ENCODE measurements around the gene SHCBP1.

Gene SHCBP1

DNA sequence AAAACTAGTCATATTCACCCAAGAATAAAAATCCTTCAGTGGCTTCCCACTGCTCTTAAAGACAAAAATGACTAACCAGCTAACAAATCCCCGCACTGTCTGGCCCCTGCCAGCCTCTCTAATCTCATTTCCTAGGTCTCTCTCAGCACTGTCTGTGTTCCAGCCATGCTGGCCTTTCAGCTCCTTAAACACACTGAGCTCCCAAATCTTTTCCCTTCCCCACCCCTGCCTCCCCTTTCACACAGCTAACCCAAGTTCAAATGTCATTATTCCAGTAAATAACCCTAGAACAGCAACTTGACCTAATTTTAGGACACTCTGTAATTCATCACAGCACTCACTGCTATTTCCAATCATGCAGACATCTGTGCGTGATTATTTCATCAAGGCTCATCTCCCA is 7.8 kb downstream of the SHCBP1 start:
- no peak for DNase-seq

DNA sequence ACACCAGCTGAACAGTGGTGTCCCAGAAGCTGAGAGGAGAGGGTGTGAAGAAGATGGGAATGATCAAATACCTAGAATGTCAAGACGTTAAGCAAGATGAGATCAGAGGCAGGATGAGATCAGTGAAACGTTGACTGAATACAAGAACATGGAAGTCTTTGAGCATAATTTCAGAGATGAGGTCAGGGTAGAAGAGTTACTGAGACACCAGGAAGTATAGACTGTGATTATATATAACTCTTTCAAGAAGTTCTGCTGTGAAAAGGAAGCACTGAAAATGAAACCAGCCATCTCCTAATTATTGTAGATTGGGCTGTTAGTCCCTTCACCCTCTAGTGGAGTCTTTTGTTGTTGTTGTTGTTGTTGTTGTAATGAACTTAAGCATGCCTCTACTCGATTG is 9.1 kb downstream of the SHCBP1 start:
- DNase-seq: peak in 3 of 4 experiments; percentile 10 to 51 (median 37)

- DNase-seq: peak in 3 of 4 experiments; percentile 10 to 69 (median 65)
These were observed 13.7 kb downstream of the SHCBP1 start for GRCh38 chr16:46607529-46607928.

DNA sequence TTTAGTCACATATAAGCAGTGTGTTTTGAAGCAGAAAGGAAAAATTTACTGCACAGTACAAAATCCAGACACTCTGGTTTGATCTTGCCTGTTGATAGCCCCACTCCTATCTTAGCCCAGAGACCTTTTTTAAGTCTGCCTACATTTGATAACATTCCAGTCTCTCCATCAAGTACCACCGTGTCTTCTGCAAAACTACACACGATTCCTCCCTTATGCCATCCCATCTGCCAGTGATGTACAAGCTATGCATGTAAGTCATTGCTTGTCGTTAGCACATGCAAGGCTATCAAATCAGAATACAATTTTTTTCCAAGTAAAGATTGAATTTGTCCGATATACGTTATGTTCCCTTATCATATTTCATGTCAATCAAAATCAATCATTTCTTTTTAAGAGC is 14.9 kb downstream of the SHCBP1 start:
- DNase-seq: no peak

DNA sequence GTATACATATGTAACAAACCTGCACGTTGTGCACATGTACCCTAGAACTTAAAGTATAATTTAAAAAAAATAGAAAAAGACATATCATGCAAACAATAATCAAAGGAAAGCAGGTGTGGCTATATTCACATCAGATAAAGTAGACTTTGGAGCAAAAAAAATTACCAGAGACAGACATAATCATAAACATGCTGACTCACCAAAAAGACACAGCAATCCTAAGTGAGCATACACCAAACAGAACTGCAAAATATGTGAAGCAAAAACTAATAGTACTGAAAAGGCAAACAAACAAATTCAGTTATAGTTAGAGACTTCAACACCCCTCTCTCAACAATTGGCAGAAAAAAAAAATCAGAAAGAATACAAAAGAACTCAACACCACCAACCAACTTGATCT is 29.9 kb downstream of the SHCBP1 start:
- no peak for DNase-seq

- no peak for DNase-seq
These were observed 35.1 kb downstream of the SHCBP1 start for GRCh38 chr16:46586011-46586577.

DNA sequence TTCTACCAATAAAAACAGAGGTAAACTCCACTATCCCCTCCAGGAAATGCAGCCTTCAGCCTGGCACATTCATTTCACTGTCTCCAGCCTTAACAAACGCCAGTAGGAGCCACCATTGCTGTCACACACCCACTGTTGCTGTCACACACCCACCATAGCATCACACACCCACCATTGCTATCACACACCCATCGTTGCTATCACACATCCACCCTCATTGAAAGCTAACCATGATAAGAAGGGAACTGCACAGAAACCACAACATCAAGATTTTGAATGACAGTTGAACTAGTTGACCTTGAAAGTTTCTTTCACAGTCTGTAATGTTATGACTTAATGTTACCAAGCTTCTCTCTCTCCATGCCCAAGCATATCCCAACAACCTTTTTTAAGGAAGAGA is 38.1 kb downstream of the SHCBP1 start:
- DNase-seq: no peak

GRCh38 chr16:46582313-46582712 is 38.9 kb downstream of the SHCBP1 start:
- DNase-seq: peak in 1 of 4 experiments; percentile 1

- DNase-seq: no peak
These were observed 43.1 kb downstream of the SHCBP1 start for GRCh38 chr16:46577988-46578579.

- DNase-seq: no peak
These were observed 47.4 kb downstream of the SHCBP1 start for GRCh38 chr16:46573834-46574159.

GRCh38 chr16:46573008-46573833 is 48.0 kb downstream of the SHCBP1 start:
- DNase-seq: peak in 3 of 4 experiments; percentile 2 to 13 (median 3)

DNA sequence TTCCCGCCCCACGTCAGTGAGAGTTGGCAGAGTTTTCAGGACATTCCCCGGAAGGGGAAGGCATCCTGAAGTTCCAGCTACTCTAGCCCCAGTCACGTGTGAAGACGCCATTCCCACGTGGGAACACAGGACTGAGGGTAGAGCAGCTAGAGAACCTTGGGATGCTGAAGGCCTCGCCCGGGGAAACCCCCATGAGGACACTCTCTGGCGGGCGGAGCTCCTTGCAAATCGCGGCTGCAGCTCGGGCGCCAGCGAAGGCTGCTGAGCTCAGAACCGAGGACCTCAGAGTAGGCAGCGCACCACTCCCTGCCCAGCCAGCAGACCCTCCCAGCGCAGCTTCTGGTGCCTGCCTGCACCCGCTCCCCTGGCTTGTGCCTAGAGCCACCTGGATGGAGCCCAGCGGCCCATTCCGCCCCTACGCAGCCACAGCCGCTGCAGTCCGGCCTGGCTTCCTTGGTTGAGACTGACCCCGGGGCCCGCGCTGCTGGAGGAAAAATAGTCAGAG is 51.9 kb downstream of the SHCBP1 start:
- no peak for DNase-seq

- no peak for DNase-seq
These were observed 52.5 kb downstream of the SHCBP1 start for GRCh38 chr16:46568472-46569230.

DNA sequence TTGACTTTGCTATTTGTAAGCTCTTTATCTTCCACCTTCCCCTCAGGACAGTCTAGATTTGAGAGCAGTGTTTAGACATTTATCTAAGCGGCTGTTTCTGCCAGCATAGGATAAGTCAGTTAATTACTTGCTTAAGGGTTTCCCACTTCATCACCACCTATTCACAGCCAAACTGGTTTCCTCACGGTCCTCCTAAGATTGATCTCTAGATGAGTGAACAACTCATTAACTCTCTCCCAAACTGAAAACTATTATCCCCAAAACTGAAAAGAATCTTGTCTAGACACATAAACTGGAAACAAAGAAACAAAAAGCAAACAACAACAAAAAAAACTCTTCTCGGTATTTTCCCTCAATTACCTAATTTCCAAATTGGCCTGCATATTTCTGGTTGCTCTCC is 58.2 kb downstream of the SHCBP1 start:
- DNase-seq: no peak

- DNase-seq: no peak
These were observed 63.2 kb downstream of the SHCBP1 start for GRCh38 chr16:46558018-46558417.

DNA sequence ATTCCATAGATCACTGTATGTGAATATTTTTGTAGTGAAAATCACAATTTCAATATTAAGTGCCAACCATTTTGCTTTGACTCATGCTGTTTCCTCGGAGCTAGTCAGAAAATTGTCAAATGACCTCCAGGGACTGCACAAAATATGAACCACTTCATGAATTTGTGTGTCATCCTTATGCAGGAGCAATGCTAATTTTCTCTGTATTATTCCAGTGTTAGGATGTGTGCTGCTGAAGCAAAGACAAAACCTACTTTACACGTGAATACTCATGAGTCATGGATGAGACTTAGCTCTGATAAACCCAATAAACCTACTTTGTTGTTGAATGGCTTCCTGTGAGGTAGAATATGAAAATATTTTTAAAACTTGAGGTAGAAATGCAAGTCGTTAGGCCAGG is 65.2 kb downstream of the SHCBP1 start:
- no peak for DNase-seq

- peak; percentile 78 to 85 (median 80) for DNase-seq
These were observed 66.7 kb downstream of the SHCBP1 start for GRCh38 chr16:46554435-46554834.

DNA sequence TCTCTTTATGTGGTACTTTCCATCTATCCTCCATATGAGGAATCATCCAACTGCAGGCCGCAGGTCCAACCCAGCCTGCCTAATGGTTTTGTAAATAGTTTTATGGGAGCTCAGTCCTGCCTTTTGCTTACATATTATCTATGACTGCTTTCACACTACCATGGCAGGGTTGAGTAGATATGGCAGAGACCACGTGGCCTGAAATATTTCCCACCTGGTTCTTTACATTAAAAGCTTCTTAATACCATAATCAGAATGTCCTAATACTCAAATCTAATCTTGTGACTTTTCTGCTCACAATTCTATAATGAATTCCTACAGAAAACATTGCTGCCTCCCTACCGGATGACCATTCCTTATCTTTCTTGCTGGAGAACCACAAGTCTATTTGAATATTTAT is 71.7 kb downstream of the SHCBP1 start:
- no peak for DNase-seq
